Activated CD8-positive, alpha-beta memory T cell treated with anti-CD3 and anti-CD28 coated beads, Interleukin-2, amount 10 ng/mL, durations not matched to agents 7 days and 5 days (primary cell): Measurements from ENCODE around the gene ACTRT2. TPM values are rescaled to one million over a fixed set of nuclear protein-coding genes. Genes with fewer than 3 reads are reported as not detected.

Source experiments
- ATAC-seq: fragments of 150-1000 bp; cut with Tn5 transposase; one replicate; pipeline ENCODE4 v1.10.0; 2021; ENCODE audit warnings: moderate library complexity
- CTCF ChIA-PET: fragments of 350-600 bp; sonication (Branson Sonifier 250); formaldehyde crosslinking; loops from one replicate; lab custom pipeline; 2021; ENCODE audit warnings: antibody characterized with exemption; lab: Charles Lee
- DNase-seq: peaks from one replicate; pipeline ENCODE4 v3.0.0-alpha.2; 2020
- H3K27ac Mint-ChIP-seq: one replicate; pipeline ENCODE4 v1.8.0; 2021; ENCODE audit warnings: mild to moderate bottlenecking, mixed read lengths
- H3K27me3 Mint-ChIP-seq: one replicate; pipeline ENCODE4 v1.8.0; 2021; ENCODE audit warnings: mixed read lengths
- H3K36me3 Mint-ChIP-seq: one replicate; pipeline ENCODE4 v1.8.0; 2021; ENCODE audit warnings: mild to moderate bottlenecking, mixed read lengths
- H3K4me1 Mint-ChIP-seq: one replicate; pipeline ENCODE4 v1.8.0; 2021; ENCODE audit warnings: mixed read lengths
- H3K4me3 Mint-ChIP-seq: one replicate; pipeline ENCODE4 v1.8.0; 2021; ENCODE audit warnings: mild to moderate bottlenecking, moderate library complexity, mixed read lengths
- H3K9me3 Mint-ChIP-seq: one replicate; pipeline ENCODE4 v1.8.0; 2022; ENCODE audit warnings: low read depth, mixed read lengths
- total RNA-seq, 2 experiments: library from RNA; stranded (reverse); gene quantifications; one replicate each; pipeline ENCODE4 v1.2.3, GENCODE V29; 2021

ACTRT2 gene
- total RNA-seq, 2 experiments from 2014 or later, result not detected

DNA sequence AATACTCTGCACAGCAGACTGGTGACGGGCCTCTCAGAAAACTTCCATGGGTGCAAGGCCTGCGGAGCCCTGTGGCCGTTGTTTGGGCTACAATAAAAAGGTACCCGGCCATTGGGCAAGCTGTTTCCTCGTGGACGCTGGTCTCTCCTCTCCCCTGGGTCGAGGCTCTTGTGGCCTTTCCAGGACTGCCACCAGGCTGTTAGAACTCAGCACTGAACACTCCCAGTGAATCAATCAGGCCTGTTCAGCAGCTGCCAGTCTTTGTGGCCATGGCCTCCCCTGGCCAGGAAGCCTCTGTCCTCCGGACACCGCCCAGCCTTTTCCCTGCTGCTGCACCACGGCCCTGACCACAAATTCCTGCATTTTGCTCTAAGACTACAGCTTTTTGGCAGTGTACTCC, 33.0 kb upstream of the ACTRT2 start:
- CTCF ChIA-PET, result no interaction called here
- H3K9me3 Mint-ChIP-seq, result no peaks in the 10 kb centered on the region
- no peak overlapping the region for H3K27ac Mint-ChIP-seq
- DNase-seq, result no peak
- no peaks in the 10 kb centered on the region for H3K27me3 Mint-ChIP-seq
- H3K4me1 Mint-ChIP-seq, result no peaks in the 10 kb centered on the region
- no peak overlapping the region for H3K4me3 Mint-ChIP-seq
- ATAC-seq, result no peak
- no peaks in the 10 kb centered on the region for H3K36me3 Mint-ChIP-seq

DNA sequence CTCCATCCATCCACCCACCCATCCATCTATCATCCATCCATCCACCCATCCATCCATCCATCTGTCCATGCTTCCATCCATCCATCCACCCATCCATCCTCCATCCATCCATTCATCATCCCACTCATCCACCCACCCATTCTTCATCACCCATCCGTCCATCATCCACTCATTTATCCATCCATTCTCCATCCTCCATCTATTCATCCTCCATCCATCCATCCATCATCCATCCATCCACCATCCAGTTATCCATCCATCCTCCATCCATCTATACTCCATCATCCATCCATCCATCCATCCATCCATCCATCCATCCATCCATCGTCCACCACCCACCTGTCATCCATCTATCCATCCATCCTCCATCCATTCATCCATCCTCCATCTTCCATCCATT, 32.1 kb upstream of the ACTRT2 start:
- Mint-ChIP-seq H3K9me3 (peaks cover 5% of the 10 kb centered on the region), H3K27me3 (no peaks in the 10 kb centered on the region), H3K36me3 (no peaks in the 10 kb centered on the region), H3K4me3 (no peak overlapping the region), H3K4me1 (no peaks in the 10 kb centered on the region), H3K27ac (no peak overlapping the region)
- DNase-seq (no peak), ATAC-seq (no peak)
- CTCF ChIA-PET, result no interaction called here

DNA sequence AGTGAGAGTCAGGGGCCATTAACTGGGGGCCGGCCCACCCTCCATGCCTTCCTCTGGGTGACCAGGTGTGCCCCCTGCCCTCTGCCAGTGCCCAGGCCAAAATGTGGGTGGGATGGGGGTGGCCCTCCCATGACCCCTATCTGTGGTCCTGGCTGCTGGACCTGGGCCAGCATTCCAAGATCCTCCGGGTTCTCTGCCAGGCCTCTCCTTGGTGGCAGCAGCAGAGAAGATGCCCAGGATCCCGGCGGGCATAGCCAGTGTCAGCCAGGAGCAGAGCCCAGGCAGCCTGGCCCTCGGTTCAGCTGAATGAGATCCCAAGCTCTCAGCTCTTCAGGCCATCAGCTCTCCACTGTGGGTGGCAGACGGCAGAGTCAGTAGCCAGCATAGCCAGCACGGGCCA, 31.3 kb upstream of the ACTRT2 start:
- Mint-ChIP-seq H3K4me3 (no peak overlapping the region), H3K27me3 (no peaks in the 10 kb centered on the region), H3K9me3 (peaks cover 9% of the 10 kb centered on the region), H3K27ac (no peak overlapping the region), H3K36me3 (no peaks in the 10 kb centered on the region), H3K4me1 (no peaks in the 10 kb centered on the region)
- DNase-seq (no peak), ATAC-seq (no peak)
- CTCF ChIA-PET, result no interaction called here

DNA sequence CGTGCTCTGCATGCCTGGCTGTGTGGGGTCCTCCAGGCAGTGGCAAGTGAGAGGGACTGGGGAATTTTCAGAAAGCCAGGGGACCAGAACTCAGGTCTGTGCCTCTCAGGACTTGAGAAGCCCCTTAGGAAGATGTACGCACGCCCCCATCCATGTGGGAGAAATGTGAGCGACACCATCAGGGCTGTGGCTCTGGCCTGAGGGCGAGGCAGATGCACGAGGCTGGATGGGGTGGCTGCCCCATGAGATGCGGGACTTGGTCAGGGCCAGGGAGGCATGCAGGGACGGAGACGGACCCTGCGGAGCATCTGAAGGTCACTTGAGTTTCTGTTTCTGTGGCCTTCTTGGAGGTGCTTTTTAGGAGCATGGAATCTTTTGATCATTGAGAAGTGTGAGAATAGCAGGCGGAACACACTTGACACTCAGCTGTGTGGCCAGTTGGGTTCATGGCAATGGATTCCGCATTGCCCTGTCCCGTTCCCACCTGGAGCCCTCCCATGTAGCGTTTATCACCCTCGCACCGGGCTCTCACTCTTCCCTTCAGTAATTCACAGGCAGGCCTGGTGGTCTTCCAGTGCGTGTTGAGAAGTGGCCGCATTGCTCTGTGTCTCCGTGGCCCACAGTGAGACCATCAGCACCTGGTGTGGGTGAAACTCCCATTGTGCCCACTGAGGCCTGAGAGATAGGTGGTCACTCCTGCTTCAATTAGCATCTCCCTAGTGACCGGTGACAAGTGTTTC, 30.7 kb upstream of the ACTRT2 start:
- H3K27me3 Mint-ChIP-seq, result no peaks in the 10 kb centered on the region
- no peaks in the 10 kb centered on the region for H3K36me3 Mint-ChIP-seq
- no peak overlapping the region for H3K4me3 Mint-ChIP-seq
- no peak for DNase-seq
- CTCF ChIA-PET, result no interaction called here
- no peaks in the 10 kb centered on the region for H3K4me1 Mint-ChIP-seq
- ATAC-seq, result no peak
- H3K27ac Mint-ChIP-seq, result no peak overlapping the region
- H3K9me3 Mint-ChIP-seq, result peaks cover 9% of the 10 kb centered on the region

DNA sequence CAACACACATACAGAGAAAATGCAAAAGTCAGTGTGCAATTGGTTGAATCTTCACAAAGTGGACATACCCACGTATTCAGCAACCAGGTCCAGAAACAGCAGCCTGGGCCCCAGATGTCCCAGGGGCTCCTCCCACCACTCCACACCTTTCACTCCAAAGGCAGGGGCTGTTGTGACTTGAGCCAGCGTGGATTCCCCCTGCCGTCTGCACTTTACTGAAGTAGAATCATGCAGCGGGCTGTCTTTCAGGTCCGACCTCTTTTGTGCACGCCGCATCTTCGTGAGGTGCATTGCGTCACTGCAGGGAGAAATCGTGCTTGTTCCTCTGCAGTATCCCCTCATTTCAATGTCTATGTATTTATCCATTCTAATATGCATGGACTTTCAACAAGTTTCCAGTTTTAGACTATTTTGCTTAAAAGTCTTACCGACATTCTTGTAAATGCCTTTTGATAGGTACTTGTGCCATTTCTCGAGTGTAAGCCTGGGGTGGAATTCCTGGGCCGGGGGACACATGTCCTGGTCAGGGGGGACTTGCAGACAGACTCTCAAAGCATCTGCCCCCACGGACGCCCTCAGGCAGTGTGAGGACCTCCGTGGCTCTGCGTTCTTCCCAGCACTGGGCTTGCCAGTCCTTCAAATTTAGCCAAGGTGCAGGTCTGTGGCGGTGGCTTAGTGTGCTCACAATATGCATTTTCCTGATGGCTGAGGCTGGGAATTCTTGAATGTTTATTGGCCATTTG, 29.3 kb upstream of the ACTRT2 start:
- peaks cover 9% of the 10 kb centered on the region for H3K9me3 Mint-ChIP-seq
- H3K27me3 Mint-ChIP-seq, result peaks cover 1% of the 10 kb centered on the region
- no peak overlapping the region for H3K4me3 Mint-ChIP-seq
- no peaks in the 10 kb centered on the region for H3K4me1 Mint-ChIP-seq
- ATAC-seq, result no peak
- CTCF ChIA-PET, result no interaction called here
- no peaks in the 10 kb centered on the region for H3K36me3 Mint-ChIP-seq
- no peak for DNase-seq
- H3K27ac Mint-ChIP-seq, result no peak overlapping the region

DNA sequence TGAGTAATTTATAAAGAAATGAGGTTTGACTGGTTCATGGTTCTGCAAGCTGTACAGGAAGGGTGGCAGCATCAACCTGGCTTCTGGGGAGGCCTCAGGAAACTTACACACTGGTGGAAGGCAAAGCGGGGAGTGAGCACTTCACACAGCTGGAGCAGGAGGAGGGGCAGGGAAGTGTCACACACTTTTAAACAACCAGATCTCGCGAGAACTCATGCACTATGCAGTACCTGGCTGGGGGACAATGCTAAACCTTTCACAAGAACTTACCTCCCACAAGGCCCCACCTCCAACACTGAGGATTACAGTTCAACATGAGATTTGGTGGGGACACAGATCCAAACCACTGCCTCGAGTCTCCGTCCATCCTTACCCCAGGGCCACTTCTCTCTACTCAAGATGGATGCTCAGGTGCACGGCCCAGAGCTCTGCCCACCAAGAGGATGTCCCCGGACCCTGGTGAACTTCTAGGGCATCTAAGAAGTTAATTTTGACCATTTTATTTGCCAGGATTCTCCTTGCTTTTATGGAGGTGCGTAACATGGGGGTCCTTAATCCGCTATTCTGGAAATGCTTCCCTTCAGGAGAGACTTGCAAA, 22.7 kb upstream of the ACTRT2 start:
- Mint-ChIP-seq H3K27ac (no peak overlapping the region), H3K27me3 (peaks cover 2% of the 10 kb centered on the region), H3K36me3 (no peaks in the 10 kb centered on the region), H3K4me3 (no peak overlapping the region), H3K4me1 (no peaks in the 10 kb centered on the region), H3K9me3 (peaks cover 9% of the 10 kb centered on the region)
- no peak for ATAC-seq
- CTCF ChIA-PET, result no interaction called here
- no peak for DNase-seq

DNA sequence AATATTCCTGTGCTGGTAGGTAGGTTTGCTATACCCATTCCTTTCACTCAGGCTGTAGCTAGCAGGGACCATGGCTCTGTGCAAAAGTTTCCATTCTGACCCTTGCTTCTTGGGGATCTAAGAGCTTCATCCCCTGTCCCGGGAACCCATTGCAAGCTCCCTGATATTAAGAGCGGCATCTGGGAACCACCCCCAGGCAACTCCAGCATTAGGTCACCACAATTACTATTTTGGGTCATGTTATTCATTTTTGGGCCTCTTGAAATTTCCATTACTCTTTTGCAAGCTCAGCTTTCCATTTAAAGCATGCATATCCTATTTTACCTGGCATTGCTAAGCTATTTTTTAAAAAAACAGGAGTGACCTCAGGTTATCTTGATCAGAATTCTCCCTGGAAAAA, 22.1 kb upstream of the ACTRT2 start:
- DNase-seq (no peak), ATAC-seq (no peak)
- H3K27me3 Mint-ChIP-seq, result peaks cover 2% of the 10 kb centered on the region
- no peaks in the 10 kb centered on the region for H3K4me1 Mint-ChIP-seq
- peaks cover 5% of the 10 kb centered on the region for H3K9me3 Mint-ChIP-seq
- CTCF ChIA-PET, result no interaction called here
- H3K36me3 Mint-ChIP-seq, result no peaks in the 10 kb centered on the region
- no peak overlapping the region for H3K4me3 Mint-ChIP-seq
- H3K27ac Mint-ChIP-seq, result no peak overlapping the region

DNA sequence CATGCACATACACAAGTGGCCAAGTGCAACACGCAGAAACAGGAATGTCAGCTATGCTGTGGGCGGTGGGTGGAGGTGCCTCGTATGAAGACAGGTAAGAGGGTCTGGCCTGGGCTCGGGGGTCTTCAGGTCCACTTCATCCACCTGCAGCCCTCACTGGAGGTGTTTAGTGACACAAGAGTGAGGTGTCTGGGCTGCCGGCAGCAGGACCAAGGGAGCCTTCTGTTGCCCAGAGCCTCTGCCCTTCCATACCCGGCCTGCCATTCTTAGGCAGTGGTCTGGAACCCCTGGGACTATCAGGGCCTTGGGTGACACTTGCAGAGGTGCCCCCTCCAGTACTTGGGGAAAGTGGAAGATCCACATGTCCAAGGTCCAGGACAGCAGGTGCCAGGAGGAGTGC, 21.7 kb upstream of the ACTRT2 start:
- Mint-ChIP-seq H3K4me1 (no peaks in the 10 kb centered on the region), H3K27me3 (peaks cover 2% of the 10 kb centered on the region), H3K4me3 (no peak overlapping the region), H3K27ac (no peak overlapping the region), H3K36me3 (no peaks in the 10 kb centered on the region), H3K9me3 (peaks cover under 1% of the 10 kb centered on the region)
- no peak for DNase-seq
- ATAC-seq, result no peak
- CTCF ChIA-PET, result no interaction called here

DNA sequence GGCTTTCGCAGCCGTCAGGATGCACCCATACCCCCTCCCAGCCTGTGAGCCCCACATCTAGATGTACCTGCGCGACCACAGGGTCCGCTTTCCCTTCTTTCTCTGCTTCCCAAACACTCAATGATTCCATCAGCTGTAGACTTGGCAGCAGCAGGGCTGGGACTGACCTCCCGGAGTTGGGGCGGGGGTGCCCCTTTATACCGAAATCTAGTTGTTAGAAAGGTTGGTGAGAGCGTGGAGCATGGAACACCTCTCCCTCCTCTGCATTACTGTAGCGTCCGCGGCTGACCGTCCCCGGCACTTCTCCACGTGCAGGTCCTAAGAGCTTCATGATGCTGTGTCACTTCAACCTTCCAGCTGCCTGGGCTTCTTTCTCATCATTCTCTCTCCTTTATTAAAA, 21.1 kb upstream of the ACTRT2 start:
- Mint-ChIP-seq H3K27ac (no peak overlapping the region), H3K9me3 (no peaks in the 10 kb centered on the region), H3K4me1 (no peaks in the 10 kb centered on the region), H3K27me3 (peaks cover 2% of the 10 kb centered on the region), H3K4me3 (no peak overlapping the region), H3K36me3 (no peaks in the 10 kb centered on the region)
- CTCF ChIA-PET, result no interaction called here
- no peak for ATAC-seq
- no peak for DNase-seq

DNA sequence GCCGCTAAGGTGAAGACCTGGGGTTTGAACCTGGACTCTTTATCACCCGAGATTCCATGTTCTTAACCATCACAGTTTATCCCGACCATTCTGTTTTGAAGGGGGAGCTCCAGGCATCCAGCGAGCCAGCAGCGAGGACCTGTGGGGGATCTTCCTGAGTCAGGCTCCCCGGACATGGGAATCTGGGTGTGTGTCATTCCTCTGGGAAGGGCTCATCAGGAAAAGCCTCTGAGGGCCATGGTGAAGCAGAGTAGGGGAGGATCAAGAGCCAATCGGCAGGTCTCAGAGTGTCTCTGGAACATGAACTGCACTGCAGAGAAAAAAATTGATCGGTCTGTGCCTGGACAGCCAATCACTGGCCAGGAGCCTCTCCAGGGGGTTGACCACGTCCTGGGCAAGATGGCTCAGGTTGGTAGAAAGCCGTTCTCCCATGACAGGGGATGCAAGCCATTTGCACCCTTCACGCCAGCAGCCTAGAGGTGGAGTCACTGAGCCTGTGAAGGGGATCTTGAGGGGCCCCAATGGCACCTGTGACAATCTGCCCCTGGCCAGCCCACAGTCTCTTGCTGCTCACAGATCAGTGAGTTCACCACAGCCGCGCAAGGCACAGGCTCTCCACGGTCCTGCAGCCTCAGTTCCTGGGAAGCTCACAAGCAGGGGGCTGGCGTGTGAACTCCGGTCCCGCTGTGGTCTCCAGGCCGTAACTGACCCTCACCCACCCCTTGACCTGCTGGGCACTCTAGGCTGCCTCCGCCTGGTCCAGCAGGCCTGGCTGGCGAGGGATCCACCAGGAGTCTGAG, 20.4 kb upstream of the ACTRT2 start:
- CTCF ChIA-PET, result no interaction called here
- no peak for DNase-seq
- Mint-ChIP-seq H3K4me1 (no peaks in the 10 kb centered on the region), H3K27me3 (peaks cover 2% of the 10 kb centered on the region), H3K9me3 (no peaks in the 10 kb centered on the region), H3K36me3 (no peaks in the 10 kb centered on the region), H3K4me3 (no peak overlapping the region), H3K27ac (no peak overlapping the region)
- ATAC-seq, result no peak

DNA sequence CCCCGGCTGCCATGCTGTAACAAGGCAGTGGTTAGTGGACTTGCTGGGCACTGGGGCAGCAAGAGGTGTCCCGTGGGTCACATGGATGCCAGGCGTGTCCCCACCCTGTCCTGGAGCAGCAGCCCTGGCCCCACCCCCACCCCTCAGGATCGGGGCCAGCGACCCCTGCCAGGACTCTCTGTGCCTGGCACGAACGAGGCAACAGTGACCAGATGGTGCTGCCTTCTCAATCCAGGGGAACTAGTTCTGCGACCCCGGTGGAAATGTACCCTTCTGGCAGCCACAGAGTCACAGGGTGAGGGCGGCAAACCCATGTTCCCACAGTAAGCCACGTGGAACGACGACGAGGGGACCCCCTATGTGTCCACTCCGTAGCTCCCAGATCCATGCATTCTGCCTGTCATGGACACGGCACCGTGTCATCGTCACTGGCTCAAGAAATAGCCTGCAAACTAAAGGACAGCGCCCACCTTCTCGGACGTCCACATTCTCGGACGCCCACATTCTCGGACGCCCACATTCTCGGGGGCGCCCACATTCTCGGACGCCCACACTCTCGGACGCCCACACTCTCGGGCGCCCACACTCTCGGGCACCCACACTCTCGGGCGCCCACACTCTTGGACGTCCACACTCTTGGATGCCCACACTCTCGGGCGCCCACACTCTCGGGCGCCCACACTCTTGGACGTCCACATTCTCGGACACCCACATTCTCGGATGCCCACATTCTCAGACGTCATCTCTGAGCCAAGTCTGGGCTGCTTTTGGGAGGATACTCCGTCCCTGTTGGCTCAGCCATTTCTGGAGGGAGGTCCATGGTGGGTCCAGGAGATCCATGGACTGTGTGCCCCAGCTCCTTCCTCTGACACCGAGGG, 19.6 kb upstream of the ACTRT2 start:
- no peaks in the 10 kb centered on the region for H3K36me3 Mint-ChIP-seq
- CTCF ChIA-PET, result no interaction called here
- DNase-seq (no peak), ATAC-seq (no peak)
- no peaks in the 10 kb centered on the region for H3K4me1 Mint-ChIP-seq
- no peaks in the 10 kb centered on the region for H3K9me3 Mint-ChIP-seq
- no peak overlapping the region for H3K4me3 Mint-ChIP-seq
- H3K27me3 Mint-ChIP-seq, result peaks cover 2% of the 10 kb centered on the region
- no peak overlapping the region for H3K27ac Mint-ChIP-seq

DNA sequence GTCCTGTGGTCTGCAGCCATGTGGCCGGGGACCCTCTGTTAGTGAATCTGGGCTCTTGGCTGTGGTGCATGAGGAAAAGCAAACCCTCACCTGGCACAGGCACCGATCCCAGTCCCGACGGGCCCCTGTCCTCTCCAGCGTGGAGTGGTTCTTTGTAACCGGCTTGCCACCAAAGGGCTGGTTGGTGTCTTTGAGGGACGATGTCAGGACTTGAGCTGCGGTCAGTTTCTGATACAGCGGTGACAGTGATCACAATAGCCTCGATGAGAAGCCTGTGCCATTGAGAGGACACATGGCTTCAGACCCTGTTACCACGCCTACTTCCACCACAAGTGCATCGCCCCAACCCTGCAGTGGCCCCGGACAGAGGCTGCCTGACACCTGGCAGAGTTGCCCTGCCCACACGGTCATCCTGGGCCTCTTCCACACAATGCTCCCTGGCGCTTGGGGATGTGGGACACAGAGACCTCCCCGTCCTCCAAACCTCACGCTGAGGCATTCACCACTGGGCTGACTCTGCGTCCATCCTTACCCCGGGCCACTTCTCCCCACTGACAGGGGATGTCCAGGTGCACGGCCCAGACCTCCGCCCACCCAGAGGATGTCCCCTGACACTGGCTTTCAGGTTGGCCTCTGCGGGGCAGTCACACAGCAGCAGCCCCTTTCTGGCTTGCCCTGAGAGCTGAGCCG, 18.8 kb upstream of the ACTRT2 start:
- no peaks in the 10 kb centered on the region for H3K36me3 Mint-ChIP-seq
- no peak overlapping the region for H3K27ac Mint-ChIP-seq
- DNase-seq (no peak), ATAC-seq (no peak)
- no peaks in the 10 kb centered on the region for H3K9me3 Mint-ChIP-seq
- CTCF ChIA-PET, result no interaction called here
- H3K4me3 Mint-ChIP-seq, result no peak overlapping the region
- no peaks in the 10 kb centered on the region for H3K27me3 Mint-ChIP-seq
- no peaks in the 10 kb centered on the region for H3K4me1 Mint-ChIP-seq
